GM04503 (cell line): Measurements from ENCODE around the gene POGLUT2.

ENCODE experiments used
- DNase-seq: peaks from one replicate; pipeline ENCODE4 v3.0.0-alpha.2; 2012; ENCODE audit warnings: low read depth

Gene POGLUT2

GRCh38 chr13:102798581-102799425 lies at the start of gene POGLUT2, which contains the start of gene BIVM:
Gene POGLUT2, minus strand, starts transcription at chr13:102798976. Its CDS starts 306 bp downstream, at chr13:102798670.
Gene BIVM, plus strand, starts transcription at chr13:102799119. Its CDS starts 8,149 bp downstream, at chr13:102807268.
- peak; percentile 61 for DNase-seq

- DNase-seq, result no peak
Observed at GRCh38 chr13:102847272-102848234, 48.8 kb upstream of the POGLUT2 start.

GRCh38 chr13:102846261-102847015 lies 47.7 kb upstream of the POGLUT2 start:
- DNase-seq, result no peak

GRCh38 chr13:102845630-102846260 lies 47.0 kb upstream of the POGLUT2 start, which contains the start of gene ERCC5:
Gene ERCC5, plus strand, starts transcription at chr13:102846032. Its CDS starts 235 bp downstream, at chr13:102846267.
- DNase-seq, result peak; percentile 88

GRCh38 chr13:102845289-102845629 lies 46.5 kb upstream of the POGLUT2 start:
- DNase-seq, result no peak

- no peak for DNase-seq
Observed at GRCh38 chr13:102839462-102839861, 40.7 kb upstream of the POGLUT2 start.

- DNase-seq, result no peak
Observed at GRCh38 chr13:102838982-102839381, 40.2 kb upstream of the POGLUT2 start.

GRCh38 chr13:102838273-102838672 lies 39.5 kb upstream of the POGLUT2 start:
- DNase-seq, result no peak

- DNase-seq, result no peak
Observed at GRCh38 chr13:102836471-102836870, 37.7 kb upstream of the POGLUT2 start.

- no peak for DNase-seq
Observed at GRCh38 chr13:102830646-102831045, 31.9 kb upstream of the POGLUT2 start.

GRCh38 chr13:102825921-102826706 lies 27.3 kb upstream of the POGLUT2 start:
- peak; percentile 88 for DNase-seq

- DNase-seq, result no peak
Observed at GRCh38 chr13:102825400-102825799, 26.6 kb upstream of the POGLUT2 start.

- no peak for DNase-seq
Observed at GRCh38 chr13:102817907-102818306, 19.1 kb upstream of the POGLUT2 start.

- DNase-seq, result no peak
Observed at GRCh38 chr13:102817241-102817640, 18.5 kb upstream of the POGLUT2 start.

- no peak for DNase-seq
Observed at GRCh38 chr13:102816708-102817107, 17.9 kb upstream of the POGLUT2 start.

- DNase-seq, result no peak
Observed at GRCh38 chr13:102815788-102816187, 17.0 kb upstream of the POGLUT2 start.

GRCh38 chr13:102814793-102815192 lies 16.0 kb upstream of the POGLUT2 start:
- no peak for DNase-seq

GRCh38 chr13:102814025-102814607 lies 15.3 kb upstream of the POGLUT2 start:
- DNase-seq, result no peak

- no peak for DNase-seq
Observed at GRCh38 chr13:102812611-102813287, 14.0 kb upstream of the POGLUT2 start.

GRCh38 chr13:102807699-102808098 lies 8.9 kb upstream of the POGLUT2 start:
- DNase-seq, result no peak
